GM19239 (cell line): Measurements from ENCODE around the gene GUCA2A.
"Not testable (repeated sequence)": the region's sequence is repeated elsewhere in the genome, so short reads cannot be mapped to it uniquely, and the experiment has no call there.

Experiments
- DNase-seq: peaks from one replicate; pipeline ENCODE4 v3.0.0; 2011; ENCODE audit warnings: low spot score; ENCODE audit not compliant: insufficient read length
- FAIRE-seq: peaks from 2 replicates; lab custom pipeline; 2011; peaks lifted over from hg19 to GRCh38; lab: Jason Lieb, UNC

The GUCA2A gene, protein sequence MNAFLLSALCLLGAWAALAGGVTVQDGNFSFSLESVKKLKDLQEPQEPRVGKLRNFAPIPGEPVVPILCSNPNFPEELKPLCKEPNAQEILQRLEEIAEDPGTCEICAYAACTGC

GRCh38 chr1:42164551-42165420 is at the start of gene GUCA2A:
Gene GUCA2A, minus strand, starts transcription at chr1:42164745. Its CDS starts 33 bp downstream, at chr1:42164712.
- DNase-seq (no peak), FAIRE-seq (no peak)

DNA sequence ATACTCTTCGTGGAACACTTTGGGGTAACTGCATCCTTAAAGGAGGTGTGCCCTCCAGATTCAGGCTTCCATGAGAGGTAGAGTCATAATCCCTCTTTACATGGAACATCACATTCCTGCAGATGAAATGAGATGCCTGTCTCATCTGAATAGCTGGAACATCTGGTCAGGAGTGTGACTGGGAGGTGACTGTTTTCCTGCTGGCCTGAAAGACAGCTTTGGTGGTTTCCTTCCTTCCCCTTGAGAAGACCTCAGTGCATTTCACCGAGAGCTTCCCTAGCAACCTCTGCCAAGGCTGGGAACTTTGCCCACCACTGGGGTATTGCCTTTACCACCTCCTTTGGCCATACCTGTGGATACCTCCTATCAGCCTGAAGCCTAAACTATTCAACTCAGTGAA is 46.7 kb upstream of the GUCA2A start:
- no peak for FAIRE-seq
- no peak for DNase-seq

- no peak for FAIRE-seq
Measured at GRCh38 chr1:42210421-42211133, 46.0 kb upstream of the GUCA2A start.

GRCh38 chr1:42209526-42210251 is 45.1 kb upstream of the GUCA2A start:
- DNase-seq (no peak), FAIRE-seq (no peak)

More at GRCh38 chr1:42210421-42211133, 46.0 kb upstream of the GUCA2A start:
- DNase-seq: no peak

DNA sequence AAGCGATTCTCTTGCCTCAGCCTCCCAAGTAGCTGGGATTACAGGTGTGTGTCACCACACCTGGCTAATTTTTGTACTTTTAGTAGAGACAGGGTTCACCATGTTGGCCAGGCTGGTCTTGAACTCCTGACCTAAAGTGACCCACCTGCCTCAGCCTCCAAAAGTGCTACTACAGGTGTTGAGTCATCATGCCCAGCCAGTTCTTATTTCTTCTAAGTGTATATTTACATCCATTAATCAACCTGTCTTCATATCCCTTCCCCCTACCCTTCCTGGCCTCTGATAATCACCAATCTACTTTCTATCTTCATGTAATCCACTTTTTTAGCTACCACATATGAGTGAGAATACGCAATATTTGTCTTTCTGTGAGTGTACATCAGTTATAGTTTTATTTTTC is 42.4 kb upstream of the GUCA2A start:
- not testable (repeated sequence) for DNase-seq, FAIRE-seq

DNA sequence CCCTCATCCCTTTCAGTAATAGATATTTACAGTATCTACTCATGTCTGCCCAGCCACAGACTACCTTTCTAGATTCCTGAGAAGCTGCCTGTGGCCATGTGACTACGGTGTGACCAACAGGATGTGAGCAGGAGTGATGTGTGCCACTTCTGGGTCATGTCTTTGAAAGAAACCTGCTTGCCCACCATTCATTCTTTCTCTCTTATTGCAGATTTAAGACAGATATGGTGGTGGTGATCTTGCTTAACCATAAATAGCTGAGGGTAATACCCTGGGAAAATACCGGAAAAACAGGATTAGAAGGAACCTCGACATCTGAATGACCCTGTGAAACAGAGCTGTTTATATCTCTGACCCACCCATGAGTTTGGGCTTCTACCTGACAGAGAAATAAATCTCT is 41.6 kb upstream of the GUCA2A start:
- FAIRE-seq (no peak), DNase-seq (no peak)

DNA sequence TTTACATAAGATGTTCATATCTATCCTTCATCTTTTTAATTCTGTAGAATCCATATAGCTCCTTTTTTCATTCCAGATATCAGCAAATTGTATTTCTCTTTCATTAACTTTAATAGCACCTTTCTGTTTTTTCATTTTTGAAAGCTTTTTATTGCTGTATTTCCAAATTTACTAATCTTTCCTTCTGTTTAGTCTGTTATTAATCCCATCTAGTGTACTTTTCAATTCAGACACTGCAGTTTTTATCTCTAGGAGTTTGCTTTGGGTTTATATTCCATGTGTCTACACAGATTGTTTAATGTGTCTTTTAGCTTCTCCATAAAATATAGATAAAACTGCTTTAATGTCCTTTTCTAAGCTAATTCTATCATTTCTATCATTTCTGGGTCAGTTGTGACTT is 37.4 kb upstream of the GUCA2A start:
- FAIRE-seq: no peak
- DNase-seq: no peak

- FAIRE-seq (no peak), DNase-seq (no peak)
Measured at GRCh38 chr1:42198251-42198650, 33.7 kb upstream of the GUCA2A start.

GRCh38 chr1:42195841-42196240 is 31.3 kb upstream of the GUCA2A start:
- FAIRE-seq (no peak), DNase-seq (no peak)

- DNase-seq: no peak
- no peak for FAIRE-seq
Measured at GRCh38 chr1:42192106-42192505, 27.6 kb upstream of the GUCA2A start.

DNA sequence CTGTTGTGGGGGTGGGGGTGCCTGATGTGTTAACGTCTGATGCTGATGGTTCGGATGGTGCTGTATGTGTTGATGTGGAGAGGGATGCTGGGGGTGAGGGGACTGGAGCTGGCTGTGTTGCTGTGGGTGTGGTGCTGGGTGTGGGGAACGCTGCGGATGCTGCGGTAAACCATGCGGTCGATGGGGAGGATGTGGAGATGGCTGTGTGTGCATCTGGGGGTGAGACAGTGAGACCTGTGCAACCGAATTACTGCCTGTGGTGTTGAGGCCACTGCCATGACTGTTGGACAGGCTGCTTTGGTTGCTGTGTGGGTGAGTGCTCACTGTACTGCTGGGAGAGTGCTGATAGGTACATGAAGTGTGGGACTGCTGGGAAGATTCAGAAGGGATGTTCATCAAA is 26.8 kb upstream of the GUCA2A start:
- no peak for FAIRE-seq
- DNase-seq: no peak

GRCh38 chr1:42189931-42190853 is 25.6 kb upstream of the GUCA2A start:
- no peak for FAIRE-seq

DNA sequence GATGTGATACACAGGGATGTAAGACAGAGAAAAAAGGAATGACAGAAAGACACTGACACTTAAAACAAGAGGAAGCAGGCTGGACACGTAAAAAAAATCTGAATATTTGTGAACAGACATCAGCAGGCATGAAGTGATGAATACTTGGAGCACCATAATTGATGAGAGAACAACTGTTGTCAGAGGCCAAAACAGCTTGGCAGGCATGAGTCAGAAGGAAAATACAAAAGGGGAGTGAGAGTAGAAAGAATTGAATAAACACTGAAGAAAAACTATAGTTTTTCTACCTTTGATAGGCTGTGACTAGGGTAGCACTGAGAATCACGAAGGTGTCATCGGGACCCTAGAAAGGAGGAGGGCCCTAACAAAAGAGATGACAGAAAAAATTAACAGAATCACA is 21.6 kb upstream of the GUCA2A start:
- FAIRE-seq: no peak
- no peak for DNase-seq

More at GRCh38 chr1:42189931-42190853, 25.6 kb upstream of the GUCA2A start:
- DNase-seq: no peak

GRCh38 chr1:42184616-42185015 is 20.1 kb upstream of the GUCA2A start:
- no peak for FAIRE-seq
- no peak for DNase-seq

- DNase-seq: no peak
- FAIRE-seq: no peak
Measured at GRCh38 chr1:42183957-42184268, 19.4 kb upstream of the GUCA2A start.

GRCh38 chr1:42183210-42183956 is 18.8 kb upstream of the GUCA2A start:
- no peak for DNase-seq
- FAIRE-seq: no peak

DNA sequence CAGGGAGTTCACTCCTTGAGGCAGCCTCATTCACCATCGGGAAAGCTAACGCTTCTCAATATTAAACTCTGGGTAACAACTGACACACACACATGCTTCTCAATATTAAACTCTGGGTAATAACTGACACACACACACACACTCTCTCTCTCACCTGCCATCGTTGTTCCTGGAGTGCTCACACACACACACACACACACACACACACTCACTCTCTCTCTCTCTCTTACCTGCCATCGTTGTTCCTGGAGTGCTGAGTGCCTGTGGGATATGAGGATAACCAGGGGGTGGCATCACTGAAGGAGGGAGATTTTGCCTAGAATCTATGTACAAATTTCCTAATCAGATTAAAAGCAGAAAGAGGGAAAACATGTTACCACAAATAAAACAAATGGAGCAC is 17.1 kb upstream of the GUCA2A start:
- FAIRE-seq (no peak), DNase-seq (no peak)

- no peak for DNase-seq
- no peak for FAIRE-seq
Measured at GRCh38 chr1:42179900-42180329, 15.4 kb upstream of the GUCA2A start.

GRCh38 chr1:42179275-42179674 is 14.7 kb upstream of the GUCA2A start:
- FAIRE-seq (no peak), DNase-seq (no peak)
